Gastrocnemius medialis (tissue), 4 donors: ENCODE data around the gene NFIC. TPM values are rescaled to one million over a fixed set of nuclear protein-coding genes. Genes with fewer than 3 reads are reported as not detected.

Source experiments
- ATAC-seq, 2 donors: fragments of 150-250 bp; one replicate each; pipeline ENCODE4 v1.9.1; 2016
- DNase-seq, 2 donors: peaks; one replicate each; pipeline ENCODE4 v3.0.0-alpha.2; 2019
- H3K27ac ChIP-seq, 4 donors: fragments of 200-600 bp; sonication (generic); 1 replicate in 1 of 4; 2 replicates in 3 of 4; pipeline ENCODE4 v1.5.1; 2016 to 2018; ENCODE audit warnings: mild to moderate bottlenecking in 2 of 4, moderate library complexity in 1 of 4
- H3K27me3 ChIP-seq, 3 donors: fragments of 200-600 bp; sonication (generic) in 2 of 3; 1 replicate in 1 of 3; 2 replicates in 2 of 3; pipeline versions ENCODE4 v1.5.1 to v1.6.0; 2016 to 2019; ENCODE audit warnings: mild to moderate bottlenecking in 1 of 3, moderate library complexity in 1 of 3
- H3K36me3 ChIP-seq, 2 donors: fragments of 200-600 bp; sonication (generic) in 1 of 2; one replicate each; pipeline ENCODE4 v1.5.1; 2017 to 2018
- H3K4me1 ChIP-seq, 2 donors: fragments of 200-600 bp; sonication (generic) in 1 of 2; one replicate each; pipeline ENCODE4 v1.5.1; 2016 to 2017; ENCODE audit warnings: mild to moderate bottlenecking in 2 of 2
- H3K4me3 ChIP-seq, 4 donors: fragments of 200-600 bp; sonication (generic) in 3 of 4; 1 replicate in 1 of 4; 2 replicates in 3 of 4; pipeline ENCODE4 v1.5.1; 2016 to 2019; ENCODE audit warnings: mild to moderate bottlenecking in 2 of 4
- H3K9me3 ChIP-seq, 3 donors: fragments of 200-600 bp; sonication (generic) in 2 of 3; 1 replicate in 1 of 3; 2 replicates in 2 of 3; pipeline ENCODE4 v1.5.1; 2016 to 2019
- POLR2A ChIP-seq, 2 donors: fragments of 450-650 bp; IDR thresholded peaks; one replicate each; pipeline ENCODE4 v1.6.1; 2017; ENCODE audit warnings: antibody characterized with exemption in 2 of 2, mild to moderate bottlenecking in 2 of 2, moderate library complexity in 2 of 2
- in situ Hi-C, 4 donors: fragments of 200-750 bp; cut with MboI; loops; one replicate each; pipeline versions ENCODE4 v1.15.0 to v1.8.0; 2017; ENCODE audit warnings: low sequenced_read_pairs in 4 of 4
- intact Hi-C: fragments of 100-400 bp; cut with DNase I; formaldehyde crosslinking; loops from one replicate; pipeline ENCODE4 v1.15.1; 2023; ENCODE audit warnings: low total_unique reads
- total RNA-seq, 4 donors: library from RNA; depleted of rRNA; stranded (reverse); fragments of >200 nt; gene quantifications; one replicate each; pipeline versions ENCODE4 v1.1.0 to v1.2.3, GENCODE V29; 2016
- TF ChIP-seq, protein P1 (sequence below), 5 experiments: fragments of 450-650 bp in 3 of 5; fragments of 200-600 bp in 2 of 5; sonication (generic) in 2 of 5; IDR thresholded peaks in 4 of 5; conservative IDR thresholded peaks in 1 of 5; 1 replicate in 4 of 5; 2 replicates in 1 of 5; pipeline ENCODE4 v1.5.1; 2016 to 2019; ENCODE audit warnings: antibody characterized with exemption in 5 of 5, mild to moderate bottlenecking in 3 of 5, moderate library complexity in 3 of 5

The NFIC gene
- total RNA-seq, 4 donors from 2014 or later = 90.2 to 403 (median 348) TPM

DNA sequence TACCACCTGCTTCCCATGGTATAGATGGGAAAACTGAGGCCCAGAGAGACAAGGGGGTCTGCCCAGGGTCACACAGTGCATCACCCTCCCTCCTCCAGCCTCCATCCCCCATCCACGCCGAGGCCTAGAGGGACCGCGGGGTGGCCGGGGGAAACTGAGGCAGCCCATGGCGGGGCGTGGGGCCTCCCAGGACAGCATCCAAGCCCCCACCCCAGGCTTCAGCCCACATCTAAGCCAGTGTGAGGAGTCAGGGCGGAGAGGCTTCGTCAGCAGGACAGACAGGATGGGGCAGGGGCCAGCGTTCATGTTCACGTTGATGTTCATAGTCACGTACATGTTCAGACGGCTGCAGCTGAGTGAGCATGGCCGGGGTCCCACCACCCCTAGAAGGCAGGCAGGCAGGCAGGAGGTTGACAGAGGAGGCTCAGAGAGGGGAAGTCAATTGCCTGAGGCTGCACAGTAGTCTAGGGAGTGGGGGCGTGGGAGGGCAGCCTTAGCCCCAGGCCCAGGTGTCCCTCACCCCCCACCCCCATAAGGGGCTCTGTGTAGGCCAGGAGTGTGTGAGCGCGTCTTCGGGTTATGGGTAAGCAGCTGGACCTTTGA lies 90.6 kb downstream of the NFIC start:
- Histone ChIP-seq H3K4me3 (no peak overlapping the region), H3K9me3 (no peaks in the 10 kb centered on the region), H3K36me3 (peaks cover 0 to 59% of the 10 kb centered on the region in 2 donors), H3K27ac (peak overlapping the region; percentile 77 to 82 (median 79)), H3K27me3 (no peaks in the 10 kb centered on the region), H3K4me1 (peaks cover 20 to 24% of the 10 kb centered on the region in 2 donors)
- in situ Hi-C loops = no loop called here
- DNase-seq (no peak), ATAC-seq (no peak)
- no peak for TF ChIP-seq POLR2A (IDR thresholded peaks at IDR 0.05)
- TF ChIP-seq, protein P1, sequence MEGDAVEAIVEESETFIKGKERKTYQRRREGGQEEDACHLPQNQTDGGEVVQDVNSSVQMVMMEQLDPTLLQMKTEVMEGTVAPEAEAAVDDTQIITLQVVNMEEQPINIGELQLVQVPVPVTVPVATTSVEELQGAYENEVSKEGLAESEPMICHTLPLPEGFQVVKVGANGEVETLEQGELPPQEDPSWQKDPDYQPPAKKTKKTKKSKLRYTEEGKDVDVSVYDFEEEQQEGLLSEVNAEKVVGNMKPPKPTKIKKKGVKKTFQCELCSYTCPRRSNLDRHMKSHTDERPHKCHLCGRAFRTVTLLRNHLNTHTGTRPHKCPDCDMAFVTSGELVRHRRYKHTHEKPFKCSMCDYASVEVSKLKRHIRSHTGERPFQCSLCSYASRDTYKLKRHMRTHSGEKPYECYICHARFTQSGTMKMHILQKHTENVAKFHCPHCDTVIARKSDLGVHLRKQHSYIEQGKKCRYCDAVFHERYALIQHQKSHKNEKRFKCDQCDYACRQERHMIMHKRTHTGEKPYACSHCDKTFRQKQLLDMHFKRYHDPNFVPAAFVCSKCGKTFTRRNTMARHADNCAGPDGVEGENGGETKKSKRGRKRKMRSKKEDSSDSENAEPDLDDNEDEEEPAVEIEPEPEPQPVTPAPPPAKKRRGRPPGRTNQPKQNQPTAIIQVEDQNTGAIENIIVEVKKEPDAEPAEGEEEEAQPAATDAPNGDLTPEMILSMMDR (IDR thresholded peaks at IDR 0.05 in 4 of 5, conservative IDR thresholded peaks at IDR 0.05 in 1 of 5) = no peak
- intact Hi-C loops = no loop called here

DNA sequence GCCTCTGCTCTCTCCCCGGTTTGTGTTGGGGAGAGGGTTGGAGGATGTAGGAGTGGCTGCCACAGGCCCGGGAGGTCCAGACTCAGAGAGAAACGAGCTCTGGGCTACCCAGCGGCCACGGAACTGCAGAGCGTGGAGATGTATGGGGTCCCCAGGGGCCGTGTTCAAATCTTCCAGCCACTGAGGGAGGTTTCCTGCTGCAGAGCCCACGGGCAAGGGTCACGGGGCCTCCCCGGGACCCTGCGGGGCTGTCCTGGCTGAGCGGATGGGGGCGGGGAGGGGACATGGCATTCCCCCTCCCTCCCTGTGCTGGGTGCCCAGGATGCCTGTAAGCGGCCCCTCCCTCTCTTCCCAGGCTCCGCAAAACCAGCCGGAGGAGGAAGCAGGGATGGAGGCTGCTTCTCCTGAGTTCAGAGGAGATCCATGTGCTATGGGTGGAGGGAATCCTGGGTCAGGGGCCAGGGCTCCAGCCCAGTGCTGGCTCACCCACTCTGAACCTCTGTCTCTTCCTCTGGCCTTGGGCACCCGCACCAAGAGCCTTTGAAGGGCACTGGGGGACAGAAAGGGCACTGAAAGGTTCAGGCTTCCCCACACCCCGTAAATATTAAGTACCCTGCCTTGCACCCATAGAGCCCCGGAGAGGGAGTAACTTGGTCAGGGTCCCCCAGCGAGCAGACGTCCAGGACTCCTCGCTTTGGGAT lies 91.3 kb downstream of the NFIC start:
- intact Hi-C loops (no loop called here), in situ Hi-C loops (no loop called here)
- no peak for DNase-seq
- peaks cover 0 to 59% of the 10 kb centered on the region in 2 donors for H3K36me3 ChIP-seq
- no peak overlapping the region for H3K4me3 ChIP-seq
- peak overlapping the region; percentile 77 to 82 (median 79) for H3K27ac ChIP-seq
- ATAC-seq = no peak
- H3K27me3 ChIP-seq = no peaks in the 10 kb centered on the region
- no peaks in the 10 kb centered on the region for H3K9me3 ChIP-seq
- peaks cover 20 to 24% of the 10 kb centered on the region in 2 donors for H3K4me1 ChIP-seq
- TF ChIP-seq, protein P1 (IDR thresholded peaks at IDR 0.05 in 4 of 5, conservative IDR thresholded peaks at IDR 0.05 in 1 of 5) = no peak
- TF ChIP-seq POLR2A (IDR thresholded peaks at IDR 0.05) = no peak

DNA sequence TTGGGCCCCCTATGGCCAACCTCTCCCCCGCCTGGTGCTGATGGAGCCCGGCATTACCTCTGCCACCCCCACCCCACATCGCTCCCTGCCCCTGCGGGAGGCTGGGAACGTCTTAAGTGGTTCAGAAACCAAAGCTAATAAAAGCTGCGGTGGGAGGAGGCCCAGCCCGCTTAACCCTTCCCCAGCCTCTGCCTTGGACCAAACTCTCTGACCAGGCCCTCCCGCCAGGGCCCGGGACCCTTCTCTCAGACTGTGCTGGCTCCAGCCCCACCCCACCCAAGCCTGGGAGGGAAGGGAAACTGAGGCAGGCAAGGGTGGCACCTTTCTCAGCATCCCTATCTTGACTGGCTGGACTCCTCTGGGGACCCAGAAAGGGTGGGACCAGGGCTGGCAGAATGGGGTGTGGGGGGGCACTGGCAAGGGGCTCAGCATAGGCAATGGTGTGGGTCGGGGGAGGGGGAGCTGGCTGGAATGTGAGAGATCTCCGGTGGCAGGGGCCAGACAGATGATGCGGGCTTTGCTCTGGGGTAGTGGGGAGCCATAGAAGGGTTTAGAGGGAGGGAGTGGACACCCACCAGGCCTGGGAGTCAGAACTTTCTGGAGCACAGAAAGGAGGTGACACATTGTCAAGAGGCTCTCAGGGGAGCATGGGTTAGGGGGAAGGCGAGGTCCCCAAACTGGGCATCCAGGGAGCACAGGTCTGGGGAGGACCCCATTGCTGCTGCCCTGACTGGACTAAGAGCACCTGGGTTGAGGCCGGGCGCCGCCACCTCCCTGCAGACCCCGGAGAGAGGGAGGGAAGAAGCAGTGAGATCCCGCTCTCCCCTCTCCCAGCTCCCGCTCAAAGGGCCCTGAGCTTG lies 92.1 kb downstream of the NFIC start:
- H3K4me1 ChIP-seq = peaks cover 20 to 24% of the 10 kb centered on the region in 2 donors
- in situ Hi-C loops = no loop called here
- no peak for TF ChIP-seq POLR2A (IDR thresholded peaks at IDR 0.05)
- TF ChIP-seq, protein P1 (IDR thresholded peaks at IDR 0.05 in 4 of 5, conservative IDR thresholded peaks at IDR 0.05 in 1 of 5) = no peak
- peaks cover 0 to 59% of the 10 kb centered on the region in 2 donors for H3K36me3 ChIP-seq
- intact Hi-C loops = no loop called here
- no peaks in the 10 kb centered on the region for H3K9me3 ChIP-seq
- no peaks in the 10 kb centered on the region for H3K27me3 ChIP-seq
- ATAC-seq = no peak
- peak overlapping the region; percentile 77 to 82 (median 79) for H3K27ac ChIP-seq
- no peak overlapping the region for H3K4me3 ChIP-seq
- no peak for DNase-seq

DNA sequence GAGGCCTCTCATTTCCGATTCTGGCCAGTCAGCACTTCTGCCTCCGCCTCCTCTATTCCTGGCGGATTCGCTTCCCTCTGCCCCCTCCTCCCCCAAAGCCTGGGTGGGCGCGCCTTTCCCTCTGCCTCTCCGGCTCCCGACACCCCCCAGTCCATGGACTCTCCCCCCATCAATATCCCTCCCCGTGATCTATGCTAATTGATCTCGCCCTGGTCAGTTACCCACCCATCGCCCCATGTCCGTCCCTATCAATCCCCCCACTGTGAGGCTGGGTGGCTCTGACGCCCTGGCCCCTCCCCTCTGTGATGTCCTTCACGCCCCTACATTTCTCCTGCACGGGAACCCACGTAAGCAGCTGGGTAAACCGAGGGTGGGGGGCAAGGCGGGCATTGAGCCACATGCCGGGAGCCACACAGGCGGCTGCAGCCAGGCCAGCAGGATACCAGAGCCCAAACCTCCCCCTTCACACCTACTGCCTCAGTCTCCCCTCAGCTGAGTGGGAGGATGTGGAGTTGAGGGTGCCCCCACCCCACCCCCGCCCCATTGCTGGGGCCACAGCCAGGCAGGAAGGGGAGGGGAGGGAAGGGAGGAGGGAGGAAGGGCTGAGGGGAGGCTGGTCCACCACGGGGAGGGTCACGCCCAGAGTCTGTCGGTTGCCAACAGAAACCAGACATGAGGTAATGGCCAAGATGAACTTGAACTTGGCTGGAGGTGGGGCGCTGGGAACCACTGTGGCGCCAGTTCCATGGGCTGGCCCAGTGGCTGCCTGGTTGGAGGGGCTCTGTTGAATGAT lies 92.9 kb downstream of the NFIC start:
- no peaks in the 10 kb centered on the region for H3K27me3 ChIP-seq
- intact Hi-C loops = no loop called here
- peak; percentile 70 to 87 for DNase-seq
- peaks cover 0 to 59% of the 10 kb centered on the region in 2 donors for H3K36me3 ChIP-seq
- H3K4me1 ChIP-seq = peaks cover 20 to 26% of the 10 kb centered on the region in 2 donors
- in situ Hi-C loops = no loop called here
- TF ChIP-seq, protein P1 (IDR thresholded peaks at IDR 0.05 in 4 of 5, conservative IDR thresholded peaks at IDR 0.05 in 1 of 5) = no peak
- TF ChIP-seq POLR2A (IDR thresholded peaks at IDR 0.05) = no peak
- peak overlapping the region; percentile 77 to 82 (median 79) for H3K27ac ChIP-seq
- no peaks in the 10 kb centered on the region for H3K9me3 ChIP-seq
- ATAC-seq = peak; percentile 70 to 84
- H3K4me3 ChIP-seq = no peak overlapping the region
